ENCODE data around the gene EDEM3. TPM values are rescaled to one million over a fixed set of nuclear protein-coding genes. Genes with fewer than 3 reads are reported as not detected.
A peak's percentile ranks its signal among the peaks of the same experiment; 100 is the strongest.

The EDEM3 gene
- total RNA-seq, 1 experiment from 2014 or later, result 10.6 TPM

- CTCF ChIA-PET, result no interaction called here
- Mint-ChIP-seq H3K27me3 (ENCODE audit: low read depth) (peaks cover 16% of the 10 kb centered on the region), H3K9me3 (no peaks in the 10 kb centered on the region)
Measured at GRCh38 chr1:184757406-184757805, 2.7 kb upstream of the EDEM3 start.

GRCh38 chr1:184755226-184756065 lies 788 bp upstream of the EDEM3 start:
- Mint-ChIP-seq H3K27me3 (ENCODE audit: low read depth) (peaks cover 16% of the 10 kb centered on the region), H3K27ac (peak overlapping the region; percentile 73), H3K4me3 (peak overlapping the region; percentile 96), H3K4me1 (peaks cover 37% of the 10 kb centered on the region), H3K9me3 (no peaks in the 10 kb centered on the region), H3K36me3 (no peaks in the 10 kb centered on the region)
- ATAC-seq (no peak), DNase-seq (ENCODE audit: low spot score) (no peak)
- TF ChIP-seq RORB (CRISPR knock-in tag; IDR thresholded peaks at IDR 0.05) (no peak), AR (CRISPR knock-in tag; IDR thresholded peaks at IDR 0.05) (no peak), CBFB (CRISPR knock-in tag; IDR thresholded peaks at IDR 0.05; ENCODE audit: low read depth) (no peak), GRHL2 (CRISPR knock-in tag; IDR thresholded peaks at IDR 0.05; ENCODE audit: insufficient replicate concordance, severe bottlenecking) (no peak), SMAD3 (CRISPR knock-in tag; IDR thresholded peaks at IDR 0.05; ENCODE audit: borderline replicate concordance) (no peak), ZNF512 (CRISPR knock-in tag; IDR thresholded peaks at IDR 0.05; ENCODE audit: borderline replicate concordance) (no peak), ETV6 (CRISPR knock-in tag; IDR thresholded peaks at IDR 0.05) (no peak)
- TF ChIP-seq, protein P1, sequence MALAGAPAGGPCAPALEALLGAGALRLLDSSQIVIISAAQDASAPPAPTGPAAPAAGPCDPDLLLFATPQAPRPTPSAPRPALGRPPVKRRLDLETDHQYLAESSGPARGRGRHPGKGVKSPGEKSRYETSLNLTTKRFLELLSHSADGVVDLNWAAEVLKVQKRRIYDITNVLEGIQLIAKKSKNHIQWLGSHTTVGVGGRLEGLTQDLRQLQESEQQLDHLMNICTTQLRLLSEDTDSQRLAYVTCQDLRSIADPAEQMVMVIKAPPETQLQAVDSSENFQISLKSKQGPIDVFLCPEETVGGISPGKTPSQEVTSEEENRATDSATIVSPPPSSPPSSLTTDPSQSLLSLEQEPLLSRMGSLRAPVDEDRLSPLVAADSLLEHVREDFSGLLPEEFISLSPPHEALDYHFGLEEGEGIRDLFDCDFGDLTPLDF (CRISPR knock-in tag; IDR thresholded peaks at IDR 0.05), result no peak
- ChIA-PET POLR2A (interaction anchor here (1.0 kb wide), 1 partner anchor 20 kb away, joined by 3 read pairs; no protein-coding TSS in a partner anchor), CTCF (interaction anchor here (0.6 to 2.3 kb wide), 5 partner anchors 50 to 236 kb away, joined by 3 to 6 read pairs (median 4); no protein-coding TSS in a partner anchor)

More at GRCh38 chr1:184757406-184757805, 2.7 kb upstream of the EDEM3 start:
- Mint-ChIP-seq H3K4me1 (peaks cover 37% of the 10 kb centered on the region), H3K27ac (no peak overlapping the region), H3K4me3 (no peak overlapping the region), H3K36me3 (no peaks in the 10 kb centered on the region)
- no peak for ATAC-seq
- no peak for DNase-seq (ENCODE audit: low spot score)
- POLR2A ChIA-PET, result no interaction called here
- TF ChIP-seq, protein P2, sequence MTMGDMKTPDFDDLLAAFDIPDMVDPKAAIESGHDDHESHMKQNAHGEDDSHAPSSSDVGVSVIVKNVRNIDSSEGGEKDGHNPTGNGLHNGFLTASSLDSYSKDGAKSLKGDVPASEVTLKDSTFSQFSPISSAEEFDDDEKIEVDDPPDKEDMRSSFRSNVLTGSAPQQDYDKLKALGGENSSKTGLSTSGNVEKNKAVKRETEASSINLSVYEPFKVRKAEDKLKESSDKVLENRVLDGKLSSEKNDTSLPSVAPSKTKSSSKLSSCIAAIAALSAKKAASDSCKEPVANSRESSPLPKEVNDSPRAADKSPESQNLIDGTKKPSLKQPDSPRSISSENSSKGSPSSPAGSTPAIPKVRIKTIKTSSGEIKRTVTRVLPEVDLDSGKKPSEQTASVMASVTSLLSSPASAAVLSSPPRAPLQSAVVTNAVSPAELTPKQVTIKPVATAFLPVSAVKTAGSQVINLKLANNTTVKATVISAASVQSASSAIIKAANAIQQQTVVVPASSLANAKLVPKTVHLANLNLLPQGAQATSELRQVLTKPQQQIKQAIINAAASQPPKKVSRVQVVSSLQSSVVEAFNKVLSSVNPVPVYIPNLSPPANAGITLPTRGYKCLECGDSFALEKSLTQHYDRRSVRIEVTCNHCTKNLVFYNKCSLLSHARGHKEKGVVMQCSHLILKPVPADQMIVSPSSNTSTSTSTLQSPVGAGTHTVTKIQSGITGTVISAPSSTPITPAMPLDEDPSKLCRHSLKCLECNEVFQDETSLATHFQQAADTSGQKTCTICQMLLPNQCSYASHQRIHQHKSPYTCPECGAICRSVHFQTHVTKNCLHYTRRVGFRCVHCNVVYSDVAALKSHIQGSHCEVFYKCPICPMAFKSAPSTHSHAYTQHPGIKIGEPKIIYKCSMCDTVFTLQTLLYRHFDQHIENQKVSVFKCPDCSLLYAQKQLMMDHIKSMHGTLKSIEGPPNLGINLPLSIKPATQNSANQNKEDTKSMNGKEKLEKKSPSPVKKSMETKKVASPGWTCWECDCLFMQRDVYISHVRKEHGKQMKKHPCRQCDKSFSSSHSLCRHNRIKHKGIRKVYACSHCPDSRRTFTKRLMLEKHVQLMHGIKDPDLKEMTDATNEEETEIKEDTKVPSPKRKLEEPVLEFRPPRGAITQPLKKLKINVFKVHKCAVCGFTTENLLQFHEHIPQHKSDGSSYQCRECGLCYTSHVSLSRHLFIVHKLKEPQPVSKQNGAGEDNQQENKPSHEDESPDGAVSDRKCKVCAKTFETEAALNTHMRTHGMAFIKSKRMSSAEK (CRISPR knock-in tag; IDR thresholded peaks at IDR 0.05; ENCODE audit: borderline replicate concordance), result no peak
- TF ChIP-seq, protein P3, sequence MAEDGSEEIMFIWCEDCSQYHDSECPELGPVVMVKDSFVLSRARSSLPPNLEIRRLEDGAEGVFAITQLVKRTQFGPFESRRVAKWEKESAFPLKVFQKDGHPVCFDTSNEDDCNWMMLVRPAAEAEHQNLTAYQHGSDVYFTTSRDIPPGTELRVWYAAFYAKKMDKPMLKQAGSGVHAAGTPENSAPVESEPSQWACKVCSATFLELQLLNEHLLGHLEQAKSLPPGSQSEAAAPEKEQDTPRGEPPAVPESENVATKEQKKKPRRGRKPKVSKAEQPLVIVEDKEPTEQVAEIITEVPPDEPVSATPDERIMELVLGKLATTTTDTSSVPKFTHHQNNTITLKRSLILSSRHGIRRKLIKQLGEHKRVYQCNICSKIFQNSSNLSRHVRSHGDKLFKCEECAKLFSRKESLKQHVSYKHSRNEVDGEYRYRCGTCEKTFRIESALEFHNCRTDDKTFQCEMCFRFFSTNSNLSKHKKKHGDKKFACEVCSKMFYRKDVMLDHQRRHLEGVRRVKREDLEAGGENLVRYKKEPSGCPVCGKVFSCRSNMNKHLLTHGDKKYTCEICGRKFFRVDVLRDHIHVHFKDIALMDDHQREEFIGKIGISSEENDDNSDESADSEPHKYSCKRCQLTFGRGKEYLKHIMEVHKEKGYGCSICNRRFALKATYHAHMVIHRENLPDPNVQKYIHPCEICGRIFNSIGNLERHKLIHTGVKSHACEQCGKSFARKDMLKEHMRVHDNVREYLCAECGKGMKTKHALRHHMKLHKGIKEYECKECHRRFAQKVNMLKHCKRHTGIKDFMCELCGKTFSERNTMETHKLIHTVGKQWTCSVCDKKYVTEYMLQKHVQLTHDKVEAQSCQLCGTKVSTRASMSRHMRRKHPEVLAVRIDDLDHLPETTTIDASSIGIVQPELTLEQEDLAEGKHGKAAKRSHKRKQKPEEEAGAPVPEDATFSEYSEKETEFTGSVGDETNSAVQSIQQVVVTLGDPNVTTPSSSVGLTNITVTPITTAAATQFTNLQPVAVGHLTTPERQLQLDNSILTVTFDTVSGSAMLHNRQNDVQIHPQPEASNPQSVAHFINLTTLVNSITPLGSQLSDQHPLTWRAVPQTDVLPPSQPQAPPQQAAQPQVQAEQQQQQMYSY (CRISPR knock-in tag; IDR thresholded peaks at IDR 0.05), result peak; percentile 55; the same call in 1 of the 2 replicates
